ENCODE results near the gene CDAN1. TPM values are rescaled to one million over a fixed set of nuclear protein-coding genes. Genes with fewer than 3 reads are reported as not detected.

CDAN1 gene
- total and polyA plus RNA-seq, 2 donors (not counting 3 experiments of a cell fraction or from before 2014, with no cell fraction given), result 7.2 to 23.4 TPM

- Histone ChIP-seq H3K4me1 (ENCODE audit: control insufficient read depth, extremely low read depth, insufficient read depth, low read length) (no peaks in the 10 kb centered on the region), H2AFZ (ENCODE audit: low read depth, low read length) (no peak overlapping the region), H3K9ac (replicated peaks; ENCODE audit: extremely low read depth, insufficient read depth, low read length) (no peak overlapping the region), H3K27me3 (ENCODE audit: control insufficient read depth in 2 of 2, insufficient read depth in 2 of 2, low read length in 2 of 2) (no peaks in the 10 kb centered on the region), H4K20me1 (replicated peaks; ENCODE audit: control insufficient read depth, extremely low read depth, insufficient read depth, low read length) (no peaks in the 10 kb centered on the region), H3K27ac (ENCODE audit: insufficient read depth, low read depth, low read length) (no peak overlapping the region), H3K9me1 (replicated peaks; ENCODE audit: control insufficient read depth, extremely low read depth, insufficient read depth, low read length) (no peaks in the 10 kb centered on the region), H3K9me3 (replicated peaks; ENCODE audit: control insufficient read depth, insufficient read depth, low read length) (no peaks in the 10 kb centered on the region), H3K4me2 (ENCODE audit: insufficient read depth, low read length) (no peak overlapping the region), H3K36me3 (ENCODE audit: control insufficient read depth in 2 of 2, extremely low read depth in 1 of 2, insufficient read depth in 2 of 2, low read length in 2 of 2) (peaks cover 3 to 6% of the 10 kb centered on the region in 2 experiments), H3K79me2 (ENCODE audit: control insufficient read depth, insufficient read depth, low read length) (no peaks in the 10 kb centered on the region), H3K4me3 (replicated peaks in 1 of 3; ENCODE audit: insufficient read depth in 1 of 3, low read depth in 1 of 3, low read length in 3 of 3) (no peak overlapping the region)
- no TSS peak for BruUV-seq (replicated peaks)
- ChIA-PET POLR2A (no interaction called here), CTCF (no interaction called here)
- TF ChIP-seq EZH2 (IDR thresholded peaks at IDR 0.05; ENCODE audit: borderline replicate concordance, low read depth, low read length, severe bottlenecking) (no peak), CTCF (IDR thresholded peaks at IDR 0.05; ENCODE audit: extremely low read depth in 1 of 2, insufficient read depth in 1 of 2, low read depth in 1 of 2, low read length in 2 of 2) (no peak), MYC (IDR thresholded peaks at IDR 0.05; ENCODE audit: low read depth, low read length) (no peak), POLR2AphosphoS5 (IDR thresholded peaks at IDR 0.05; ENCODE audit: insufficient read depth, low read depth, low read length) (no peak), GATA2 (IDR thresholded peaks at IDR 0.05; ENCODE audit: insufficient read depth, insufficient read length, low read depth, low read length) (no peak), POLR2A (IDR thresholded peaks at IDR 0.05; ENCODE audit: low read depth, low read length) (no peak), FOS (IDR thresholded peaks at IDR 0.05; ENCODE audit: borderline replicate concordance, insufficient read depth, low read length) (no peak), JUN (IDR thresholded peaks at IDR 0.05; ENCODE audit: borderline replicate concordance, insufficient read depth, insufficient read length, low read depth) (no peak)
- TF ChIP-seq, protein P1, sequence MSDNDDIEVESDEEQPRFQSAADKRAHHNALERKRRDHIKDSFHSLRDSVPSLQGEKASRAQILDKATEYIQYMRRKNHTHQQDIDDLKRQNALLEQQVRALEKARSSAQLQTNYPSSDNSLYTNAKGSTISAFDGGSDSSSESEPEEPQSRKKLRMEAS (IDR thresholded peaks at IDR 0.05; ENCODE audit: insufficient read depth, insufficient read length), result no peak
- intact Hi-C loops (cut with micrococcal nuclease), result no loop called here
- DNase-seq (ENCODE audit: low read depth, low spot score) (no peak), FAIRE-seq (no peak)
- dilution Hi-C loops (cut with MboI; ENCODE audit: extremely low pct_ligation_motif_present, low sequenced_read_pairs), result no loop called here
Observed at GRCh38 chr15:42785569-42785968, 48.6 kb upstream of the CDAN1 start.
